Coronary artery (tissue), 2 donors: Measurements from ENCODE around the gene SULT1C4.

Source experiments
- DNase-seq: peaks from one replicate; pipeline ENCODE4 v3.0.0-alpha.2; 2017; ENCODE audit warnings: low spot score
- H3K27ac ChIP-seq, 2 donors: fragments of 200-600 bp; sonication (generic); one replicate each; pipeline ENCODE4 v1.5.1; 2016 to 2019
- H3K4me3 ChIP-seq: fragments of 200-600 bp; sonication (generic); 2 replicates; pipeline ENCODE4 v1.5.1; 2016; ENCODE audit warnings: mild to moderate bottlenecking, moderate library complexity
- CTCF ChIP-seq: fragments of 200-600 bp; sonication (generic); IDR thresholded peaks from one replicate; pipeline ENCODE4 v1.5.1; 2019; ENCODE audit warnings: antibody characterized with exemption

The SULT1C4 gene

GRCh38 chr2:108412995-108413710 is 35.4 kb downstream of the SULT1C4 start:
- no peak for DNase-seq

DNA sequence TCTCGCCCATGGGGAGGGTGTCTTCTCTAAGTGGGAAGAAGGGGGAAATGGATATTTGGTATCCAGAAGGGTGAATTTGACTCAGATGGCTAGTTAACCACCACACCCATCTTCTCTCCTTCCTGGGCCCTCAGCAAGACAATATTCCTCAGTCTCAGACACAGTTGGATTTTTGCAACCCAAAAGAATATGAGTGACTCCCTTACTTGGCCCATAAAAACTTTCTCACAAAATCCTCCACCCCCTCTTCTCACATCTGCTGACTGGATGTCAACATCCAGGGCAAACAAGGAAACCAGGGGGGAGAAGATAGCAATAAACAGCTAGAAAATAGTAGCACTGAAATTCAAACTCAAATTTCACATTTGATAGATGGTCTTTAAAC is 35.9 kb downstream of the SULT1C4 start:
- no peak overlapping the region for H3K4me3 ChIP-seq
- TF ChIP-seq CTCF = no peak
- no peak overlapping the region for H3K27ac ChIP-seq
- no peak for DNase-seq

More at GRCh38 chr2:108412995-108413710, 35.4 kb downstream of the SULT1C4 start:
- Histone ChIP-seq H3K4me3 (no peak overlapping the region), H3K27ac (no peak overlapping the region)
- no peak for TF ChIP-seq CTCF

DNA sequence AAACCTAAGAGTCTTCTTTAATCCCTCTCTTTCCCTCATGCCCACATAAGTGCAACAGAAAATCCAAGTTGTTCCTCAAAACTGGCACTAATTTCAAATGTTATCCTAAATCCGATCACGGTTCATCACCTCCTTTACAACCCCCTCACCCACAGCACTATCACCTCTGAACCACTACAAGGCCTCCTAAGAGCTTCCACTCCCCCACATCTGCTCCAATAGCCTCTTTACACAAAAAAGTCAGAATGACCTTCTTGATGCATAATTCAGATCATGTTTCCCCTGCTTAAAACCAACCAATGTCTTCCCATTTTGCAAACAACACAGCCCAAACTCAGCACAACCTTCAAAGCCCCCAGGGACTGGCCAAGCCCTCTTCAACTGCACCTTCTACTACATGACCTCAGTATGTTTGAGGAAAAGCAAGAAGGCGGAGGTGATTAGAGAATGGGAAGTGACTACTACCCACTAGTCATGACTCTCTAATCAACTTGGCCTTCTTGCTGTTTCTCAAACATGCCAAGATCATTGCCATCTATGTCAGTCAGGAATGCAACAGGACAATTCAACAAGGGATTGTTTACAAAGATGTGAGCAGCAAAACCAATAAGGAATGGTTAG is 36.6 kb downstream of the SULT1C4 start:
- Histone ChIP-seq H3K4me3 (no peak overlapping the region), H3K27ac (no peak overlapping the region)
- DNase-seq = no peak
- TF ChIP-seq CTCF = no peak

- Histone ChIP-seq H3K27ac (no peak overlapping the region), H3K4me3 (no peak overlapping the region)
- no peak for TF ChIP-seq CTCF
- DNase-seq = no peak
These were observed 37.2 kb downstream of the SULT1C4 start for GRCh38 chr2:108414945-108415344.

GRCh38 chr2:108417254-108417653 is 39.5 kb downstream of the SULT1C4 start:
- no peak for TF ChIP-seq CTCF
- no peak for DNase-seq
- H3K4me3 ChIP-seq = no peak overlapping the region
- no peak overlapping the region for H3K27ac ChIP-seq

GRCh38 chr2:108418416-108418815 is 40.7 kb downstream of the SULT1C4 start:
- Histone ChIP-seq H3K4me3 (no peak overlapping the region), H3K27ac (no peak overlapping the region)
- TF ChIP-seq CTCF = no peak

GRCh38 chr2:108423067-108423466 is 45.3 kb downstream of the SULT1C4 start:
- Histone ChIP-seq H3K27ac (no peak overlapping the region), H3K4me3 (no peak overlapping the region)
- no peak for DNase-seq
- TF ChIP-seq CTCF = no peak

More at GRCh38 chr2:108418416-108418815, 40.7 kb downstream of the SULT1C4 start:
- no peak for DNase-seq
